DND-41 (cell line): Measurements from ENCODE around the gene BRD1.
"Not testable (repeated sequence)": the region's sequence is repeated elsewhere in the genome, so short reads cannot be mapped to it uniquely, and the experiment has no call there.

Experiments
- ATAC-seq: fragments of 200-7000 bp; cut with Tn5 transposase; 3 replicates; pipeline ENCODE4 v1.9.1; 2021; ENCODE audit warnings: low read depth; ENCODE audit not compliant: insufficient read depth
- DNase-seq: peaks from one replicate; pipeline ENCODE4 v3.0.0-alpha.2; 2020
- H2AFZ ChIP-seq: 2 replicates; pipeline ENCODE4 v1.6.0; 2012; ENCODE audit warnings: low read depth, low read length
- H3K27ac ChIP-seq: 2 replicates; pipeline ENCODE4 v1.5.1; 2012; ENCODE audit warnings: low read length, inconsistent platforms
- H3K27me3 ChIP-seq: fragments of 200-600 bp; sonication (generic); 2 replicates; pipeline ENCODE4 v1.6.0; 2012; ENCODE audit warnings: low read length, mild to moderate bottlenecking, inconsistent platforms; ENCODE audit not compliant: insufficient read depth, poor library complexity
- H3K36me3 ChIP-seq: 2 replicates; pipeline ENCODE4 v1.5.1; 2012; ENCODE audit warnings: low read length, inconsistent platforms; ENCODE audit not compliant: insufficient read depth
- H3K4me1 ChIP-seq: 2 replicates; pipeline ENCODE4 v1.5.1; 2012; ENCODE audit warnings: mild to moderate bottlenecking, low read length; ENCODE audit not compliant: insufficient read depth
- H3K4me2 ChIP-seq: 2 replicates; pipeline ENCODE4 v1.6.0; 2012; ENCODE audit warnings: mild to moderate bottlenecking, moderate library complexity, low read length, inconsistent platforms; ENCODE audit not compliant: insufficient read depth
- H3K4me3 ChIP-seq, 2 experiments: fragments of 200-600 bp in 1 of 2; shearing (Covaris generic) in 1 of 2; 2 replicates each; pipeline ENCODE4 v1.5.1; 2012 to 2016; ENCODE audit warnings: inconsistent platforms in 2 of 2, low read length in 2 of 2, mild to moderate bottlenecking in 2 of 2, low read depth in 1 of 2, moderate library complexity in 1 of 2
- H3K79me2 ChIP-seq: 2 replicates; pipeline ENCODE4 v1.6.0; 2012; ENCODE audit warnings: low read length, inconsistent platforms; ENCODE audit not compliant: insufficient read depth
- H3K9ac ChIP-seq: 2 replicates; pipeline ENCODE4 v1.6.0; 2012; ENCODE audit warnings: low read depth, mild to moderate bottlenecking, inconsistent platforms, low read length, moderate library complexity
- H3K9me3 ChIP-seq: 2 replicates; pipeline ENCODE4 v1.5.1; 2012; ENCODE audit warnings: low read length, moderate library complexity, mild to moderate bottlenecking, inconsistent platforms; ENCODE audit not compliant: insufficient read depth, severe bottlenecking
- H4K20me1 ChIP-seq: 2 replicates; pipeline ENCODE4 v1.6.0; 2012; ENCODE audit warnings: low read length; ENCODE audit not compliant: insufficient read depth
- EZH2 ChIP-seq: IDR thresholded peaks from 3 replicates; pipeline ENCODE4 v1.6.1; 2012; ENCODE audit warnings: borderline replicate concordance, low read depth, mild to moderate bottlenecking, moderate library complexity, low read length, inconsistent platforms; ENCODE audit not compliant: severe bottlenecking
- TF ChIP-seq, protein P1 (sequence below): IDR thresholded peaks from 2 replicates; pipeline ENCODE4 v1.5.1; 2012; ENCODE audit warnings: borderline replicate concordance, low read length, moderate library complexity, mild to moderate bottlenecking; ENCODE audit not compliant: poor library complexity, severe bottlenecking; ENCODE audit errors: extremely low read depth

The BRD1 gene

DNA sequence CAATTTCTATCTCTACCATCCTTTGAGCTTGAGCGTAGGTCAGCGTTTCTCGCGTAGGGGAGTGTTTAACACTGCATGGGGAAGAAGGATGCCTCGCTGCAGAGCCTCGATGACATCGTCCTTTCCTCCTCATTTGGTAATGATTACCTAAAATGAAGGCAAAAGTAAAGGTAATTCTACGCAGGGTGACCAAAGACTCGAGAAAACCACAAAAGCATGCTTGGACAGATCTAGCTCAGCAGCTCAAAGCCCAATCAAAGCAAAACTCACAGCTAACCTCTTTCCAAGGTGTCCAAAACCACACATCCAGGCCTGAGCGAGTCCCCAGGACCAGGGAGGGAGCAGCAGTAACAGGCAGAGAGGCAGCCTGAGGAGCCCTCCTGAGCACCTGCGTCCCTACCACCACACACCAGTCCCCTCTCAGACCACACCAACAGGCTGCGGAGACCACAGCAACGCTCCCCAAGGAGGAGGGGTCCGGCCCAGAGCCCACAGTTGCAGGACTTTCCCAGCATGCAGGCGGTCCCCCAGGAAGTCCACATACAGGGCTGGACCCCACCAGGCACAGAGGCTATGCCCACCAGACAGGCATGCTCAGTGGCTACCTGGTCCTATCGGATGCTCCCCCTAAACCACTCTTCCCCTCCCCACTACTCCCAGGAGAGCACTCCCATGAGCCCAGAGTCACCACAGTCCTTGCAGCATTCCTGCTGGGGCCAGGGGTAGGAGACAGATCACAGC is 3.3 kb downstream of the BRD1 start:
- 0 out of 2 replicates have a peak overlapping the region, but pooled peaks have one; percentile 93 for H3K9ac ChIP-seq
- peak overlapping the region; percentile 75; the same call in 1 of the 2 replicates for H3K27ac ChIP-seq
- H3K9me3 ChIP-seq, result no peaks in the 10 kb centered on the region
- no peak overlapping the region for H2AFZ ChIP-seq
- peaks cover 73% of the 10 kb centered on the region for H4K20me1 ChIP-seq
- DNase-seq (no peak), ATAC-seq (no peak)
- TF ChIP-seq EZH2, result no peak
- TF ChIP-seq, protein P1, sequence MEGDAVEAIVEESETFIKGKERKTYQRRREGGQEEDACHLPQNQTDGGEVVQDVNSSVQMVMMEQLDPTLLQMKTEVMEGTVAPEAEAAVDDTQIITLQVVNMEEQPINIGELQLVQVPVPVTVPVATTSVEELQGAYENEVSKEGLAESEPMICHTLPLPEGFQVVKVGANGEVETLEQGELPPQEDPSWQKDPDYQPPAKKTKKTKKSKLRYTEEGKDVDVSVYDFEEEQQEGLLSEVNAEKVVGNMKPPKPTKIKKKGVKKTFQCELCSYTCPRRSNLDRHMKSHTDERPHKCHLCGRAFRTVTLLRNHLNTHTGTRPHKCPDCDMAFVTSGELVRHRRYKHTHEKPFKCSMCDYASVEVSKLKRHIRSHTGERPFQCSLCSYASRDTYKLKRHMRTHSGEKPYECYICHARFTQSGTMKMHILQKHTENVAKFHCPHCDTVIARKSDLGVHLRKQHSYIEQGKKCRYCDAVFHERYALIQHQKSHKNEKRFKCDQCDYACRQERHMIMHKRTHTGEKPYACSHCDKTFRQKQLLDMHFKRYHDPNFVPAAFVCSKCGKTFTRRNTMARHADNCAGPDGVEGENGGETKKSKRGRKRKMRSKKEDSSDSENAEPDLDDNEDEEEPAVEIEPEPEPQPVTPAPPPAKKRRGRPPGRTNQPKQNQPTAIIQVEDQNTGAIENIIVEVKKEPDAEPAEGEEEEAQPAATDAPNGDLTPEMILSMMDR, result no peak
- H3K27me3 ChIP-seq, result no peaks in the 10 kb centered on the region
- peaks cover 82% of the 10 kb centered on the region for H3K79me2 ChIP-seq
- H3K4me1 ChIP-seq, result peaks cover 52% of the 10 kb centered on the region
- H3K4me2 ChIP-seq, result peak overlapping the region; percentile 97
- H3K4me3 ChIP-seq, result peak overlapping the region in 1 of 2 experiments; percentile 82; a peak in 1 of 4 replicates
- peaks cover 58% of the 10 kb centered on the region for H3K36me3 ChIP-seq

DNA sequence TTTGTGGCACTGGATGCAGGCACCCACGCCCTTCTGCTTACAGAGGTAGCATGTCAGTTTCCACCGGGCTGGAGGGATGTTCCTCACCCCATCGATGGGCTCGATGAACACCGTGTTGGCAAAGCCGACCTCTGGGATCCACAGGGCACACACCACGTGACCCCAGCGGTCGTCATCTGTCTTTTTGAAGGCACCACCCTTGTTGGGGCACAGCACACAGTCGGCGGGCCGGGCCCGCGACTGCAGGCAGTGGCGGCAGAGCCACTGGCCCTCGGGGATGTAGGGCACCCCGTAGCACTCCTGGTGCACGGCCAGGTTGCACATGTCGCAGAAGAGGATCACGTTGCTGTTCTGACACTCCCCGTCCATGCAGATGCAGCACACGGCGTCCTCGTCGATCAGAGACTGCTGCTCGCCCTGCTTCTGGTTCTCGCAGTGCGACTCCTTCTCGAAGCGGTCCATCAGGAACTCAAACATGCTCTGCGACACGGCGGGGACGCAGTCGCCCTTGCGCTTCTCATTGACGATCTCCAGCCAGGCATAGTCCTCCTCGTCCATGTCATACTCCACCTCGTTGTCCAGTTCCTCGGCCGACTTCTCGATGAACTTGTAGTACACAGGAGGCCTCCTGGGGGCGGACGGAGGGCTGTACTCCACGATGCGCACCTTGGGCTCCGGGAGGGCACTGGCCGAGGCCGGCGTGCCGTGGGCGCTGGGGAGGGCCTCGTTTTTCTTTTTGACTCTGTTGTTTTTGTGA is 4.2 kb downstream of the BRD1 start:
- no peaks in the 10 kb centered on the region for H3K27me3 ChIP-seq
- no peak overlapping the region for H3K4me3 ChIP-seq
- peaks cover 81% of the 10 kb centered on the region for H4K20me1 ChIP-seq
- H2AFZ ChIP-seq, result no peak overlapping the region
- peak overlapping the region; percentile 97; the same call in 1 of the 2 replicates for H3K4me2 ChIP-seq
- H3K9me3 ChIP-seq, result no peaks in the 10 kb centered on the region
- H3K36me3 ChIP-seq, result peaks cover 67% of the 10 kb centered on the region
- no peak overlapping the region for H3K9ac ChIP-seq
- ATAC-seq (no peak), DNase-seq (no peak)
- no peak overlapping the region for H3K27ac ChIP-seq
- TF ChIP-seq EZH2, result no peak
- TF ChIP-seq, protein P1, result no peak
- H3K4me1 ChIP-seq, result peaks cover 50% of the 10 kb centered on the region
- peaks cover 90% of the 10 kb centered on the region for H3K79me2 ChIP-seq

DNA sequence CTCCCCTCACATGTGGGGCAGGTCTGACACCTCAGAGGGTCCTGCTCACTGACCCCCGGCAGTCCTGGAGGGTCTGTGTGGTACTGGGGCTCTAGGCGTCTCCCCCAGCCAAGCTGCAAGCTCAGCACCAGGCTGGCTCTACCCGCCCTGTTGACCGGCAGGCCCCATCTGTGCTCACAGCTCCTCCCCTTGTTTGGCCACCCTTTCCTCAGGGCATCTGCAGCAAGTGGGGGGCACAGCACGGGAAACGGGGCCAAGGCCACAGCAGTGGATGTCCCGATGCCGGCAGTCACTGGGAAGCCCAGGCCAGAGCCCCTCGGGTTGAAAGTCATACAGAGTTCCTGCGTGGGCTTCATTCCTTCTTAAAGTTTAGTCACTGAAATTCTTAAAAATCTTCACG is 5.9 kb downstream of the BRD1 start:
- not testable (repeated sequence) for H3K27ac ChIP-seq, DNase-seq, H3K9me3 ChIP-seq, H3K9ac ChIP-seq, H2AFZ ChIP-seq, ATAC-seq, H3K4me3 ChIP-seq, H3K27me3 ChIP-seq
- H4K20me1 ChIP-seq, result peaks cover 97% of the 10 kb centered on the region
- peaks cover 100% of the 10 kb centered on the region for H3K79me2 ChIP-seq
- peaks cover 45% of the 10 kb centered on the region for H3K4me1 ChIP-seq
- H3K36me3 ChIP-seq, result peaks cover 84% of the 10 kb centered on the region
- H3K4me2 ChIP-seq, result peak overlapping the region; percentile 38; the same call in 1 of the 2 replicates

DNA sequence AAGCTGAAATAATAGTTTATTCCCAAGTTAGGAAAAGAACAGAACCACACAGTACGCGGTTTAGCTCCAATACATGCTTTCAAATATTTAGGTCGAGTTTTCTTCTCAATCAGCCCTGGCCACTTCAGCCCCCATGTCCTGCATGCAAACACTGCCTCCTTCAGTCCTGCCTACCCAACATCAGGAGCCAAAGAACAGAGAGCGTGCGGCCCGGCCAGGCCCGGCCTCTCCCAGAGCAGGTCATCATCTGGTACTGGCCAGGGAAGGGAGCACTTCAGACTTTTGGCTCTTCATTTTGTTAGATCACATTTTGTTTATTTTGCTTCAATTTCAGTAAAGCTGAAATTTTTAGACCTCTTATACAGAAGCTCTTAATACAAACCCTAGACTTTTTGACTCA is 6.7 kb downstream of the BRD1 start:
- Histone ChIP-seq H3K36me3 (peaks cover 92% of the 10 kb centered on the region), H2AFZ (no peak overlapping the region), H3K27ac (no peak overlapping the region), H3K79me2 (peaks cover 100% of the 10 kb centered on the region), H3K27me3 (no peaks in the 10 kb centered on the region), H3K9me3 (no peaks in the 10 kb centered on the region), H4K20me1 (peaks cover 97% of the 10 kb centered on the region), H3K4me3 (no peak overlapping the region), H3K4me2 (no peak overlapping the region), H3K9ac (no peak overlapping the region), H3K4me1 (peaks cover 41% of the 10 kb centered on the region)
- TF ChIP-seq EZH2, result no peak
- TF ChIP-seq, protein P1, result no peak
- DNase-seq (no peak), ATAC-seq (no peak)
